ENCODE data around the gene RAVER1. TPM values are rescaled to one million over a fixed set of nuclear protein-coding genes. Genes with fewer than 3 reads are reported as not detected.

The RAVER1 gene
- total RNA-seq, 5 donors from 2014 or later (not counting 1 experiment from before 2014, with no cell fraction given): 31.5 to 68.2 (median 61.2) TPM

DNA sequence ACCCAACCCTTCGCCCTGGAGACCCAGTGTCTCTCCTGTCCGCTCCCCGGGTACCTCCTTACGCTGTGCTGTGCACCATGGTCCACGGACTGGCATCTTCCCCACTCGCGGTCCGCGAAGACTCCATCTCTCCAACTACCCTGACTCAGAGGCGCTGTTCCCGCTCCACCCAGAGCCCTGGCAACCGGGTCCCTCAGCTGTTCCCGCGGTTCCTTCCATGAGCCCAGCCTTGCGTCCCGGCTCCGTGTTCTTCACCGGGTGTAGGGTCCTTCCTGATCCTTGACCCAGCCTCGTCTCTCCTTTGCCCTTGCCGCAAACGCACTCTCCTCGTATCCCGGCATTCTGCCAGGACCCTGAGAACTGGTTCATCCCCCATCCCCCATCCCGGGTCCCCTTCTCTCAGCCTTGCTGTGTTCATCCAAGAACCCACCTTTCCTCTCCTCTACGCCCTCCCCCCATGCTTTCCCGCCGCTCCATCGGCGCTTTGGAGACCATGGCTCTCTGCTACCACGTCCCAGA lies 42.9 kb downstream of the RAVER1 start:
- DNase-seq: peak in 2 of 35 experiments; percentile 20 to 27
- Histone ChIP-seq H3K27ac (ENCODE audit: low read length) (no peak overlapping the region), H3K9me3 (no peaks in the 10 kb centered on the region), H3K4me3 (ENCODE audit: control insufficient read depth in 1 of 2, extremely low read depth in 1 of 2, low read length in 1 of 2) (peak overlapping the region; percentile 39 to 49), H3K4me1 (ENCODE audit: control insufficient read depth in 1 of 2, extremely low read depth in 1 of 2, insufficient read depth in 2 of 2, low read length in 2 of 2) (peaks cover 31 to 95% of the 10 kb centered on the region in 2 experiments), H3K36me3 (ENCODE audit: control insufficient read depth in 2 of 2, extremely low read depth in 1 of 2, insufficient read depth in 1 of 2, low read length in 1 of 2) (peaks cover 0 to 7% of the 10 kb centered on the region in 2 donors), H3K27me3 (replicated peaks in 1 of 2; ENCODE audit: control insufficient read depth in 2 of 2, extremely low read depth in 1 of 2, insufficient read depth in 2 of 2, low read length in 1 of 2) (peaks cover 15 to 90% of the 10 kb centered on the region in 2 experiments)
- ChIA-PET POLR2A (no interaction called here), CTCF (interaction anchor here in 1 of 2 donors (1.7 kb wide), 1 partner anchor 20 kb away, joined by 6 read pairs; the partner anchor contains the start of gene ICAM1)
- peaks cover 28 to 72% of the 10 kb centered on the region in 2 donors for H3K27me3 Mint-ChIP-seq
- no peak for ATAC-seq (replicated peaks in 1 of 4)
- H3K36me3 Mint-ChIP-seq: peaks cover 9% of the 10 kb centered on the region
- H3K4me3 Mint-ChIP-seq: peak overlapping the region; percentile 70 to 88 (median 73)
- no peaks in the 10 kb centered on the region for H3K9me3 Mint-ChIP-seq
- peaks cover 64 to 75% (median 71%) of the 10 kb centered on the region in 3 donors for H3K4me1 Mint-ChIP-seq
- 2% methylated on average over 29 of the region's 30 CpGs for WGBS (ENCODE audit: insufficient coverage)
- peak overlapping the region in 1 of 2 donors; percentile 67 for H3K27ac Mint-ChIP-seq

DNA sequence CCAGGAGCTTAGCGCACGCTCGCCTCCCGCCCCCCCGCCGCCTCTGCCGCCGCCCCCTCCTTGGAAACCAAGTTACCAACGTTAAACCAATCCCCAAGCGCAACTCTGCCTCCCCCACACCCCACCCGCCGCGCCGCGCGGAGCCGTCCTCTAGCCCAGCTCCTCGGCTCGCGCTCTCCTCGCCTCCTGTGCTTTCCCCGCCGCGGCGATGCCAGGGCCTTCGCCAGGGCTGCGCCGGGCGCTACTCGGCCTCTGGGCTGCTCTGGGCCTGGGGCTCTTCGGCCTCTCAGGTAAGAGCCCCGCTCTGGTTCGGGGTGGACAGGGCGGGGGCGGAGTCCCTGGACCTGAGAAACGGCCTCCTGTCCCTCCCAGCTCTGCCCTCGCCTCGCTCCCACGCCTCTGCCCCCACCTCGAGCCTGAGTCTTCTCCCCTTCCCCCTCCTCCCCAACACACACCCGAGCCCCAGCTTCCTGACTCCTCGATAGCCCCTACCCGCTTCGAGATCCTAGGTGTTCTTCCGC lies 43.4 kb downstream of the RAVER1 start, which contains the start of gene ICAM5:
Gene ICAM5, plus strand, starts transcription at position 117 of the 521 bp plus-strand sequence. Its CDS starts 92 bp downstream, at position 209.
- peaks cover 13 to 85% of the 10 kb centered on the region in 2 experiments for H3K27me3 ChIP-seq (replicated peaks in 1 of 2; ENCODE audit: control insufficient read depth in 2 of 2, extremely low read depth in 1 of 2, insufficient read depth in 2 of 2, low read length in 1 of 2)
- peak in 10 of 35 experiments; percentile 15 to 54 (median 30) for DNase-seq
- no peaks in the 10 kb centered on the region for H3K9me3 ChIP-seq
- ChIA-PET CTCF (interaction anchor here in 1 of 2 donors (1.0 to 2.9 kb wide), 2 partner anchors 19 to 91 kb away, joined by 4 to 22 read pairs; partner anchors contain the start of genes ICAM1 and TYK2), POLR2A (interaction anchor here in 1 of 2 donors (0.5 to 0.6 kb wide), 2 partner anchors 252 to 290 kb away, joined by 3 to 5 read pairs; no protein-coding TSS in a partner anchor)
- peaks cover 0 to 12% of the 10 kb centered on the region in 2 donors for H3K36me3 ChIP-seq (ENCODE audit: control insufficient read depth in 2 of 2, extremely low read depth in 1 of 2, insufficient read depth in 1 of 2, low read length in 1 of 2)
- Mint-ChIP-seq H3K27me3 (peaks cover 26 to 69% of the 10 kb centered on the region in 2 donors), H3K4me3 (peak within 1 kb of the TSS; percentile 70 to 88 (median 73)), H3K36me3 (peaks cover 14% of the 10 kb centered on the region), H3K9me3 (no peaks in the 10 kb centered on the region), H3K4me1 (peaks cover 62 to 76% (median 71%) of the 10 kb centered on the region in 3 donors), H3K27ac (peak within 1 kb of the TSS in 1 of 2 donors; percentile 67)
- peak in 2 of 4 experiments; percentile 13 to 19 for ATAC-seq (replicated peaks in 1 of 4)
- H3K4me3 ChIP-seq (ENCODE audit: control insufficient read depth in 1 of 2, extremely low read depth in 1 of 2, low read length in 1 of 2): peak within 1 kb of the TSS; percentile 49 to 72
- peaks cover 30 to 90% of the 10 kb centered on the region in 2 experiments for H3K4me1 ChIP-seq (ENCODE audit: control insufficient read depth in 1 of 2, extremely low read depth in 1 of 2, insufficient read depth in 2 of 2, low read length in 2 of 2)
- 1% methylated on average over 39 of the region's 45 CpGs for WGBS (ENCODE audit: insufficient coverage)
- no peak within 1 kb of the TSS for H3K27ac ChIP-seq (ENCODE audit: low read length)

DNA sequence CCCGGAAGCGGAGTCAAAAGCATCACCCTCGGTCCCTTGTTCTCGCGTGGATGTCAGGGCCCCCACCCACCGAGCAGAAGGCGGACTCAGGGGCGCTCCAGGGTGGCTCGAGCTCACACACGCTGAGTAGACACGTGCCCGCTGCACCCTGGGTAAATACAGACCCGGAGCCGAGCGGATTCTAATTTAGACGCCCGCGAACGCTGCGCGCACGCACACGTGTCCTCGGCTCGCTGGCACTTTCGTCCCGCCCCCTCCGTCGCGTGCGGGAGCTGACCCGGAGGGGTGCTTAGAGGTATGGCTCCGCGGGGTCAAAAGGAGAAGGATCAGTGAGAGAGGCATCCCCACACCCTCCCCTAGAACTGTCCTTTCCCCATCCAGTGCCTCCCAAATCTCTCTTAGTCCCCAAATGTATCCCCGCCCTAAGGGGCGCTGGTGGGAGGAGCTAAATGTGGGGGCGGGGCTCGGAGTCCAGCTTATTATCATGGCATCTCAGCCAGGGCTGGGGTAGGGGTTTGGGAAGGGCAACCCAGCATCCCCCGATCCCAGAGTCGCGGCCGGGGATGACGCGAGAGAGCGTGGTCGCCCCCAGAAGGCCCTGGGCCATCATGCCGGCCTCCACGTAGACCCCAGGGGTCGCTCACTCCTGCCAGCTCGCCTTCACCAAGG lies 44.0 kb downstream of the RAVER1 start:
- H3K4me3 Mint-ChIP-seq: peak overlapping the region; percentile 70 to 88 (median 70)
- peaks cover 18% of the 10 kb centered on the region for H3K36me3 Mint-ChIP-seq
- Histone ChIP-seq H3K27ac (ENCODE audit: low read length) (no peak overlapping the region), H3K4me3 (ENCODE audit: control insufficient read depth in 1 of 2, extremely low read depth in 1 of 2, low read length in 1 of 2) (peak overlapping the region; percentile 49 to 72), H3K4me1 (ENCODE audit: control insufficient read depth in 1 of 2, extremely low read depth in 1 of 2, insufficient read depth in 2 of 2, low read length in 2 of 2) (peaks cover 30 to 84% of the 10 kb centered on the region in 2 experiments), H3K27me3 (replicated peaks in 1 of 2; ENCODE audit: control insufficient read depth in 2 of 2, extremely low read depth in 1 of 2, insufficient read depth in 2 of 2, low read length in 1 of 2) (peaks cover 12 to 79% of the 10 kb centered on the region in 2 experiments), H3K36me3 (ENCODE audit: control insufficient read depth in 2 of 2, extremely low read depth in 1 of 2, insufficient read depth in 1 of 2, low read length in 1 of 2) (peaks cover 0 to 18% of the 10 kb centered on the region in 2 donors), H3K9me3 (no peaks in the 10 kb centered on the region)
- ChIA-PET CTCF (interaction anchor here in 1 of 2 donors (0.5 to 2.9 kb wide), 5 partner anchors 18 to 139 kb away, joined by 3 to 22 read pairs (median 4); partner anchors contain the start of genes ICAM1 and TYK2), POLR2A (interaction anchor here in 1 of 2 donors (0.5 to 0.7 kb wide), 4 partner anchors 83 to 289 kb away, joined by 3 to 5 read pairs (median 4); partner anchors contain the start of gene TYK2)
- WGBS (ENCODE audit: insufficient coverage): under 1% methylated on average over 31 of the region's 50 CpGs
- peaks cover 62 to 72% (median 68%) of the 10 kb centered on the region in 3 donors for H3K4me1 Mint-ChIP-seq
- H3K9me3 Mint-ChIP-seq: no peaks in the 10 kb centered on the region
- H3K27me3 Mint-ChIP-seq: peaks cover 24 to 63% of the 10 kb centered on the region in 2 donors
- no peak overlapping the region for H3K27ac Mint-ChIP-seq
- DNase-seq: peak in 34 of 35 experiments; percentile 24 to 81 (median 62)
- ATAC-seq (replicated peaks in 1 of 4): peak; percentile 49 to 61 (median 52)

DNA sequence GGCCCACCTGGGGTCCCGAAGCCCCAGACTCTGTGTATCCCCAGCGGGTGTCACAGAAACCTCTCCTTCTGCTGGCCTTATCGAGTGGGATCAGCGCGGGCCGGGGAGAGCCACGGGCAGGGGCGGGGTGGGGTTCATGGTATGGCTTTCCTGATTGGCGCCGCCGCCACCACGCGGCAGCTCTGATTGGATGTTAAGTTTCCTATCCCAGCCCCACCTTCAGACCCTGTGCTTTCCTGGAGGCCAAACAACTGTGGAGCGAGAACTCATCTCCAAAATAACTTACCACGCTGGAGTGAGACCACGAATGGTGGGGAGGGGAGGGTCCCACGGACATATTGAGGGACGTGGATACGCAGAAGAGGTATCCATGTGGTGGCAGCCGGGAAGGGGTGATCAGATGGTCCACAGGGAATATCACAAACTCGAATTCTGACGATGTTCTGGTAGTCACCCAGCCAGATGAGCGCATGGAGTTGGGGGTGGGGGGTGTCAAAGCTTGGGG lies 44.6 kb downstream of the RAVER1 start:
- DNase-seq: peak in 5 of 35 experiments; percentile 9 to 37 (median 18)

GRCh38 chr19:10286803-10287737 lies 46.3 kb downstream of the RAVER1 start, which contains the start of gene ICAM4:
TSS of gene ICAM4 (plus strand) at chr19:10286955. CDS start at chr19:10287013, 58 bp downstream.
- Histone ChIP-seq H3K4me3 (ENCODE audit: control insufficient read depth in 1 of 2, extremely low read depth in 1 of 2, low read length in 1 of 2) (peak within 1 kb of the TSS; percentile 30 to 46), H3K36me3 (ENCODE audit: control insufficient read depth in 2 of 2, extremely low read depth in 1 of 2, insufficient read depth in 1 of 2, low read length in 1 of 2) (peaks cover 0 to 32% of the 10 kb centered on the region in 2 donors), H3K27ac (ENCODE audit: low read length) (no peak within 1 kb of the TSS), H3K27me3 (replicated peaks in 1 of 2; ENCODE audit: control insufficient read depth in 2 of 2, extremely low read depth in 1 of 2, insufficient read depth in 2 of 2, low read length in 1 of 2) (peaks cover 9 to 57% of the 10 kb centered on the region in 2 experiments), H3K9me3 (no peaks in the 10 kb centered on the region), H3K4me1 (ENCODE audit: control insufficient read depth in 1 of 2, extremely low read depth in 1 of 2, insufficient read depth in 2 of 2, low read length in 2 of 2) (peaks cover 24 to 61% of the 10 kb centered on the region in 2 experiments)
- no peaks in the 10 kb centered on the region for H3K9me3 Mint-ChIP-seq
- H3K27ac Mint-ChIP-seq: peak within 1 kb of the TSS in 1 of 2 donors; percentile 2
- H3K4me1 Mint-ChIP-seq: peaks cover 51 to 58% (median 52%) of the 10 kb centered on the region in 3 donors
- peaks cover 15 to 40% of the 10 kb centered on the region in 2 donors for H3K27me3 Mint-ChIP-seq
- ChIA-PET POLR2A (no interaction called here), CTCF (interaction anchor here (0.5 to 2.9 kb wide), 6 partner anchors 10 to 848 kb away, joined by 3 to 22 read pairs (median 4); partner anchors contain the start of gene ICAM1 (in 1 of the 2))
- DNase-seq (peak in 5 of 35 experiments; percentile 6 to 39 (median 25)), ATAC-seq (replicated peaks in 1 of 4) (peak in 3 of 4 experiments; percentile 21 to 38 (median 29))
- peak within 1 kb of the TSS; percentile 44 to 72 (median 64) for H3K4me3 Mint-ChIP-seq
- 9% methylated on average over 56 of the region's 59 CpGs for WGBS (ENCODE audit: insufficient coverage)
- peaks cover 25% of the 10 kb centered on the region for H3K36me3 Mint-ChIP-seq

More for the DNA sequence above, 44.6 kb downstream of the RAVER1 start:
- Histone ChIP-seq H3K27me3 (replicated peaks in 1 of 2; ENCODE audit: control insufficient read depth in 2 of 2, extremely low read depth in 1 of 2, insufficient read depth in 2 of 2, low read length in 1 of 2) (peaks cover 12 to 73% of the 10 kb centered on the region in 2 experiments), H3K27ac (ENCODE audit: low read length) (no peak overlapping the region), H3K9me3 (no peaks in the 10 kb centered on the region), H3K36me3 (ENCODE audit: control insufficient read depth in 2 of 2, extremely low read depth in 1 of 2, insufficient read depth in 1 of 2, low read length in 1 of 2) (peaks cover 0 to 24% of the 10 kb centered on the region in 2 donors), H3K4me1 (ENCODE audit: control insufficient read depth in 1 of 2, extremely low read depth in 1 of 2, insufficient read depth in 2 of 2, low read length in 2 of 2) (peaks cover 30 to 78% of the 10 kb centered on the region in 2 experiments), H3K4me3 (ENCODE audit: control insufficient read depth in 1 of 2, extremely low read depth in 1 of 2, low read length in 1 of 2) (peak overlapping the region; percentile 49 to 72)
- peaks cover 21% of the 10 kb centered on the region for H3K36me3 Mint-ChIP-seq
- POLR2A ChIA-PET: interaction anchor here in 1 of 2 donors (0.5 to 0.7 kb wide), 2 partner anchors 84 to 92 kb away, joined by 4 to 5 read pairs; partner anchors contain the start of gene TYK2
- peaks cover 62 to 72% (median 64%) of the 10 kb centered on the region in 3 donors for H3K4me1 Mint-ChIP-seq
- peaks cover 23 to 57% of the 10 kb centered on the region in 2 donors for H3K27me3 Mint-ChIP-seq
- CTCF ChIA-PET: interaction anchor here (0.5 to 2.9 kb wide), 6 partner anchors 17 to 258 kb away, joined by 3 to 22 read pairs (median 4); partner anchors contain the start of genes ICAM1 (in 1 of the 2) and TYK2 (in 1 of the 2)
- H3K9me3 Mint-ChIP-seq: no peaks in the 10 kb centered on the region
- peak overlapping the region; percentile 70 to 88 (median 70) for H3K4me3 Mint-ChIP-seq
- H3K27ac Mint-ChIP-seq: no peak overlapping the region
- WGBS (ENCODE audit: insufficient coverage): 9% methylated on average over 9 of the region's 23 CpGs
- ATAC-seq (replicated peaks in 1 of 4): peak in 1 of 4 experiments; percentile 10
